KMS-11 (cell line): ENCODE measurements around the gene CR1.

Experiments
- H2AFZ ChIP-seq: fragments of 200-600 bp; sonication (generic); 2 replicates; pipeline ENCODE4 v1.6.1; 2016; ENCODE audit warnings: antibody characterized with exemption, mixed run types, low read depth
- H3K27ac ChIP-seq: fragments of 200-600 bp; sonication (generic); 2 replicates; pipeline ENCODE4 v1.6.1; 2016; ENCODE audit warnings: mild to moderate bottlenecking, mixed run types
- H3K27me3 ChIP-seq: fragments of 200-600 bp; sonication (generic); 2 replicates; pipeline ENCODE4 v1.6.1; 2017; ENCODE audit warnings: mild to moderate bottlenecking, low read depth, mixed run types, moderate library complexity; ENCODE audit not compliant: insufficient read depth
- H3K36me3 ChIP-seq: fragments of 200-600 bp; sonication (generic); 2 replicates; pipeline ENCODE4 v1.6.1; 2017; ENCODE audit warnings: mild to moderate bottlenecking, mixed run types; ENCODE audit not compliant: insufficient read depth
- H3K4me1 ChIP-seq: fragments of 200-600 bp; sonication (generic); 2 replicates; pipeline ENCODE4 v1.6.1; 2016; ENCODE audit warnings: mild to moderate bottlenecking, low read depth, mixed run types; ENCODE audit not compliant: poor library complexity, severe bottlenecking
- H3K4me2 ChIP-seq: fragments of 200-600 bp; sonication (generic); 2 replicates; pipeline ENCODE4 v1.7.0; 2016; ENCODE audit warnings: mild to moderate bottlenecking, mixed run types
- H3K4me3 ChIP-seq: fragments of 200-600 bp; sonication (generic); IDR thresholded peaks from 2 replicates; pipeline ENCODE4 v1.6.1; 2017; ENCODE audit warnings: low read depth, low read length, mixed read lengths; ENCODE audit not compliant: insufficient read depth
- H3K79me2 ChIP-seq: fragments of 200-600 bp; sonication (generic); 2 replicates; pipeline ENCODE4 v1.6.1; 2016; ENCODE audit warnings: low read depth, mixed run types; ENCODE audit not compliant: insufficient read depth
- H3K9ac ChIP-seq: fragments of 200-600 bp; sonication (generic); 2 replicates; pipeline ENCODE4 v1.6.1; 2016; ENCODE audit warnings: mild to moderate bottlenecking, mixed run types
- H4K20me1 ChIP-seq: fragments of 200-600 bp; sonication (generic); 2 replicates; pipeline ENCODE4 v1.6.1; 2016; ENCODE audit warnings: mild to moderate bottlenecking, mixed run types; ENCODE audit not compliant: insufficient read depth
- TF ChIP-seq, protein P1 (sequence below): fragments of 200-600 bp; sonication (generic); conservative IDR thresholded peaks from 2 replicates; pipeline ENCODE4 v1.6.1; 2017; ENCODE audit warnings: low read depth, mild to moderate bottlenecking, antibody characterized with exemption, low read length, moderate library complexity, mixed read lengths

CR1 gene

DNA sequence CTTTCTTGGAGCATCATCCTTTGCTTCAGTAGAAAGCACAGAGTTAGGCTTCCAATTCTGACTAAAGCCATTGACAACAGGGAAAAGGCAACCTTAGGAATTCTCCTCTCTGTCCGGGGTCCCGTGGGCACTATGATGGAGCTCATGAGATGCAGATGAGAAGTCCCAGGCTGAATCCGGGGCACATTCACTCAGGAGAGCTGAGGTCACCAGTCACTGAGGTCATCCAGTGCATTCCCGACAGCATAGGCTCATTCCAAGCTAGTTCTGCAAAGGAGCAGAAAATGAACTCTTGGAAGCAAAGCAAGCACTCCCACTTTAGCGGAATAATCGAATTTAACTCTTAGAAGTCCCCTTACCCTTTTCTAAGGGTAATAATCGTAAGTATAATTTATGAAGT lies 6.8 kb downstream of the CR1 start:
- Histone ChIP-seq H4K20me1 (no peaks in the 10 kb centered on the region), H3K36me3 (no peaks in the 10 kb centered on the region), H3K4me3 (no peak overlapping the region), H3K4me2 (no peak overlapping the region), H3K79me2 (no peaks in the 10 kb centered on the region), H3K9ac (no peak overlapping the region), H2AFZ (no peak overlapping the region), H3K27ac (no peak overlapping the region), H3K4me1 (peaks cover 9% of the 10 kb centered on the region), H3K27me3 (no peaks in the 10 kb centered on the region)
- TF ChIP-seq, protein P1, sequence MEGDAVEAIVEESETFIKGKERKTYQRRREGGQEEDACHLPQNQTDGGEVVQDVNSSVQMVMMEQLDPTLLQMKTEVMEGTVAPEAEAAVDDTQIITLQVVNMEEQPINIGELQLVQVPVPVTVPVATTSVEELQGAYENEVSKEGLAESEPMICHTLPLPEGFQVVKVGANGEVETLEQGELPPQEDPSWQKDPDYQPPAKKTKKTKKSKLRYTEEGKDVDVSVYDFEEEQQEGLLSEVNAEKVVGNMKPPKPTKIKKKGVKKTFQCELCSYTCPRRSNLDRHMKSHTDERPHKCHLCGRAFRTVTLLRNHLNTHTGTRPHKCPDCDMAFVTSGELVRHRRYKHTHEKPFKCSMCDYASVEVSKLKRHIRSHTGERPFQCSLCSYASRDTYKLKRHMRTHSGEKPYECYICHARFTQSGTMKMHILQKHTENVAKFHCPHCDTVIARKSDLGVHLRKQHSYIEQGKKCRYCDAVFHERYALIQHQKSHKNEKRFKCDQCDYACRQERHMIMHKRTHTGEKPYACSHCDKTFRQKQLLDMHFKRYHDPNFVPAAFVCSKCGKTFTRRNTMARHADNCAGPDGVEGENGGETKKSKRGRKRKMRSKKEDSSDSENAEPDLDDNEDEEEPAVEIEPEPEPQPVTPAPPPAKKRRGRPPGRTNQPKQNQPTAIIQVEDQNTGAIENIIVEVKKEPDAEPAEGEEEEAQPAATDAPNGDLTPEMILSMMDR = no peak

DNA sequence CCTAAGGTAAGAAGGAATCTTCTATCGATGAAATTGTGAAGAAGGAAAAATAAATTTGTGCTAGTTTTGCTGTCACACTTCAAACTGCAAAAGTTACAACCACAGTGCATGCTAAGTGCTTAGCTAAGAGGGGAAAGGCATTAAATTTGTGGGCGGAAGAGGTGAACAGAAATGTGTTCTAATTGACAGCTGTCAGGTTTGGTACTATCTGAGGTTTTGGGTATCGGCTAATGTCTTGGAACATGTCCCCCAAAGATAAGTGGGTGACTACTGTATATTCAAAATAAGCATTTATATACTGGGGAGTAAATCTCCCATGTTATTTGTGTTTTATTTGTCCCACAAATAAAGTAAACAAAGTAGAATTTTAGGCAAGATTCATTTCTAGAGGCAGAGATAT lies 8.0 kb downstream of the CR1 start:
- Histone ChIP-seq H4K20me1 (no peaks in the 10 kb centered on the region), H3K36me3 (no peaks in the 10 kb centered on the region), H3K79me2 (no peaks in the 10 kb centered on the region), H3K27me3 (no peaks in the 10 kb centered on the region), H3K27ac (no peak overlapping the region), H3K4me1 (peaks cover 9% of the 10 kb centered on the region), H3K4me3 (no peak overlapping the region), H3K9ac (no peak overlapping the region), H3K4me2 (no peak overlapping the region), H2AFZ (no peak overlapping the region)
- TF ChIP-seq, protein P1 = no peak

DNA sequence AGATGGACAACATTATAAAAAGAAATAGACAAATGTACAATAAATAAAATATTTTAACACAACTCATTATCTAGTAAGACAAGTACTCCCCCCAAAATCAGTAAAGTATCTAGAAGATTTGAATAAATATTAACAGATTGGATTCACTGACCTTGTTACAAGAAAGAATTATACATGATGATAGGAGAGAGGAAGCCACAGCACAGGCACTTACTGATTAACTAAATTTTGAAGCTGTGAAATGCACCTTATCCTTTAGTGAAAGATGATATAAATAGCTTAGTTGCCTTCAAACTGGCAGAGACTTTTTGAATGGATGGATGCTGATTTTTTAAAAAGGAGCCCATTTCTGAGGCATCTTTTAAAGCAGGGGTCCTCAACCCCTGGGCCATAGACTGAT lies 8.5 kb downstream of the CR1 start:
- Histone ChIP-seq H3K4me1 (peaks cover 9% of the 10 kb centered on the region), H3K36me3 (no peaks in the 10 kb centered on the region), H3K4me3 (no peak overlapping the region), H3K27ac (no peak overlapping the region), H3K79me2 (no peaks in the 10 kb centered on the region), H3K9ac (no peak overlapping the region), H4K20me1 (no peaks in the 10 kb centered on the region), H3K4me2 (no peak overlapping the region), H2AFZ (no peak overlapping the region), H3K27me3 (no peaks in the 10 kb centered on the region)
- TF ChIP-seq, protein P1 = no peak

DNA sequence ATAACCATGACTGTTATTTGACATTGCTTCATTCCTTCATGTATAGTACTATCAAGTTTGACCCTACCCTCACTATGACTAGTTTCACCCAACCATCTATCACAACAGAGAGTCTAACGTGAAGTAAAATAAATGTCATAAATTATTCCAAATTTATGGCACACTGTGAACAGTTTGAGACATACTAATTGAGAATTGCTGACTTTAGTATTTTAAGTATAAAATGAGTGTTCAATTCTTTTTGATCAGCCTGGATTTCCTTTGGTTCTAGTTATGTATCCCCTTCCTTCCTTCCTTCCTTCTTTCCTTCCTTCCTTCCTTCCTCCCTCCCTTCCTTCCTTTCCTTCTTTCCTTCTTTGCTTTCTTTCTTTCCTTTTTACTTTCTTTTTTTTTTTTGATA lies 14.5 kb downstream of the CR1 start:
- Histone ChIP-seq H3K27ac (no peak overlapping the region), H3K4me2 (no peak overlapping the region), H3K79me2 (no peaks in the 10 kb centered on the region), H4K20me1 (no peaks in the 10 kb centered on the region), H3K9ac (no peak overlapping the region), H3K4me3 (no peak overlapping the region), H3K4me1 (no peaks in the 10 kb centered on the region), H3K27me3 (no peaks in the 10 kb centered on the region), H2AFZ (no peak overlapping the region), H3K36me3 (no peaks in the 10 kb centered on the region)
- TF ChIP-seq, protein P1 = no peak

DNA sequence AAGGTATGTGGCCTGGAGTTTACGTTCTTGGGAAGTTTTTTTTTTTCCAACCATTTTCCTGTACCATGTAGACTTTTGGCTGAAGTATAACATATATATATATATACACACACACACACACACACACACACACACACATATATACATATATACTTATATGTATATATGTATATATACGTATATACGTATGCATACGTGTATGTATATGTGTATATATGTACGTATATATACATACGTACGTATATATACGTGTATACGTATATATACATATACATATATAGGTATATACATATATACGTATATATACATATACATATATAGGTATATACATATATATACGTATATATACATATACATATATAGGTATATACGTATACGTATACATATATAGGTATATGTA lies 18.9 kb downstream of the CR1 start:
- H3K4me1 ChIP-seq = no peaks in the 10 kb centered on the region
- no peak overlapping the region for H2AFZ ChIP-seq
- H3K79me2 ChIP-seq = no peaks in the 10 kb centered on the region
- H3K4me2 ChIP-seq = no peak overlapping the region
- H3K36me3 ChIP-seq = no peaks in the 10 kb centered on the region
- H3K9ac ChIP-seq = no peak overlapping the region
- no peaks in the 10 kb centered on the region for H3K27me3 ChIP-seq
- TF ChIP-seq, protein P1 = no peak
- no peaks in the 10 kb centered on the region for H4K20me1 ChIP-seq
- H3K27ac ChIP-seq = no peak overlapping the region
- H3K4me3 ChIP-seq = no peak overlapping the region
